Natural killer cell (primary cell): Measurements from ENCODE around the gene ZNF701. TPM values are rescaled to one million over a fixed set of nuclear protein-coding genes. Genes with fewer than 3 reads are reported as not detected.
"Not testable (repeated sequence)": the region's sequence is repeated elsewhere in the genome, so short reads cannot be mapped to it uniquely, and the experiment has no call there.

ENCODE experiments used
- ATAC-seq, 3 donors: fragments of 150-1000 bp in 2 of 3; fragments of 200-7000 bp in 1 of 3; cut with Tn5 transposase; 1 replicate in 1 of 3; 2 replicates in 2 of 3; pipeline ENCODE4 v1.10.0; 2021; ENCODE audit warnings: mild to moderate bottlenecking in 2 of 3, moderate library complexity in 2 of 3
- DNase-seq, 2 donors: peaks; one replicate each; pipeline versions ENCODE4 v3.0.0 to v3.0.0-alpha.2; 2013 to 2021; ENCODE audit warnings: mixed read lengths in 1 of 2
- H3K27ac ChIP-seq: one replicate; pipeline ENCODE4 v1.5.1; 2013; ENCODE audit warnings: mild to moderate bottlenecking, low read length
- H3K27me3 ChIP-seq: one replicate; pipeline ENCODE4 v1.6.1; 2013; ENCODE audit warnings: low read length; ENCODE audit not compliant: control insufficient read depth, insufficient read depth
- H3K36me3 ChIP-seq: one replicate; pipeline ENCODE4 v1.6.1; 2013; ENCODE audit warnings: low read length; ENCODE audit not compliant: control insufficient read depth, insufficient read depth
- H3K4me1 ChIP-seq: one replicate; pipeline ENCODE4 v1.6.1; 2013; ENCODE audit warnings: low read length; ENCODE audit not compliant: control insufficient read depth, insufficient read depth
- H3K4me3 ChIP-seq: one replicate; pipeline ENCODE4 v1.5.1; 2013; ENCODE audit warnings: low read length
- H3K9me3 ChIP-seq: one replicate; pipeline ENCODE4 v1.6.1; 2013; ENCODE audit warnings: low read length; ENCODE audit not compliant: control insufficient read depth, insufficient read depth
- H3K27ac Mint-ChIP-seq, 2 donors: one replicate each; pipeline ENCODE4 v1.8.0; 2022; ENCODE audit warnings: mild to moderate bottlenecking in 2 of 2, mixed read lengths in 2 of 2, moderate library complexity in 1 of 2
- H3K27me3 Mint-ChIP-seq, 2 donors: one replicate each; pipeline ENCODE4 v1.8.0; 2022; ENCODE audit warnings: low read depth in 2 of 2, mixed read lengths in 2 of 2
- H3K36me3 Mint-ChIP-seq: one replicate; pipeline ENCODE4 v1.8.0; 2022; ENCODE audit warnings: mixed read lengths
- H3K4me1 Mint-ChIP-seq, 2 donors: one replicate each; pipeline ENCODE4 v1.8.0; 2022; ENCODE audit warnings: mixed read lengths in 2 of 2
- H3K4me3 Mint-ChIP-seq: one replicate; pipeline ENCODE4 v1.8.0; 2022; ENCODE audit warnings: mild to moderate bottlenecking, moderate library complexity, mixed read lengths
- H3K9me3 Mint-ChIP-seq, 2 donors: one replicate each; pipeline ENCODE4 v1.8.0; 2022; ENCODE audit warnings: mixed read lengths in 2 of 2
- CTCF ChIP-seq: fragments of 200-600 bp; IDR thresholded peaks from one replicate; pipeline ENCODE4 v1.8.0; 2022; ENCODE audit warnings: antibody characterized with exemption
- WGBS: methylation state at CpG from one replicate; pipeline ENCODE4 v1.1.7; 2013; ENCODE audit warnings: missing lambda C conversion rate; ENCODE audit not compliant: insufficient coverage; 5-methylcytosine and 5-hydroxymethylcytosine counted together
- intact Hi-C: fragments of 100-400 bp; cut with micrococcal nuclease; formaldehyde crosslinking; loops from one replicate; pipeline ENCODE4 v1.14.2; 2022
- total RNA-seq, 4 donors: library from RNA; stranded (reverse); fragments of 120-200 nt in 1 of 4; gene quantifications; one replicate each; pipeline versions ENCODE4 v1.2.3 to v1.2.4, GENCODE V29; 2013 to 2022

Gene ZNF701
- total RNA-seq, 3 donors from 2014 or later (not counting 1 experiment from before 2014, with no cell fraction given) = 27.4 to 41.2 (median 28.4) TPM

GRCh38 chr19:52599241-52599640, 29.2 kb downstream of the ZNF701 start:
- Histone ChIP-seq H3K9me3 (peaks cover 5% of the 10 kb centered on the region), H3K4me1 (peaks cover 21% of the 10 kb centered on the region), H3K27me3 (no peaks in the 10 kb centered on the region), H3K27ac (no peak overlapping the region), H3K4me3 (no peak overlapping the region), H3K36me3 (peaks cover 5% of the 10 kb centered on the region)
- no peak overlapping the region for H3K27ac Mint-ChIP-seq
- 95% methylated on average over 3 of the region's 3 CpGs for WGBS
- H3K4me3 Mint-ChIP-seq = no peak overlapping the region
- H3K36me3 Mint-ChIP-seq = peaks cover 21% of the 10 kb centered on the region
- no peak for DNase-seq
- intact Hi-C loops = no loop called here
- no peak for TF ChIP-seq CTCF
- H3K27me3 Mint-ChIP-seq = no peaks in the 10 kb centered on the region
- H3K4me1 Mint-ChIP-seq = peaks cover 12% of the 10 kb centered on the region in 2 donors
- ATAC-seq = no peak
- peaks cover 0 to 2% of the 10 kb centered on the region in 2 donors for H3K9me3 Mint-ChIP-seq

- TF ChIP-seq CTCF = no peak
- DNase-seq (peak; percentile 17 to 44), ATAC-seq (peak; percentile 16 to 31 (median 16))
- no peaks in the 10 kb centered on the region for H3K27me3 Mint-ChIP-seq
- Histone ChIP-seq H3K27me3 (no peaks in the 10 kb centered on the region), H3K4me3 (peak overlapping the region; percentile 75), H3K36me3 (peaks cover 5% of the 10 kb centered on the region), H3K27ac (peak overlapping the region; percentile 56), H3K9me3 (peaks cover 5% of the 10 kb centered on the region), H3K4me1 (peaks cover 21% of the 10 kb centered on the region)
- peaks cover 12 to 22% of the 10 kb centered on the region in 2 donors for H3K4me1 Mint-ChIP-seq
- H3K36me3 Mint-ChIP-seq = peaks cover 18% of the 10 kb centered on the region
- under 1% methylated on average over 15 of the region's 15 CpGs for WGBS
- peak overlapping the region; percentile 39 to 83 for H3K27ac Mint-ChIP-seq
- intact Hi-C loops = loop anchor here (2.0 to 5.0 kb wide), 2 partner anchors 30 to 73 kb away; partner anchors contain the start of genes ZNF701 and ZNF808
- peaks cover 0 to 4% of the 10 kb centered on the region in 2 donors for H3K9me3 Mint-ChIP-seq
- H3K4me3 Mint-ChIP-seq = peak overlapping the region; percentile 96
Measured at GRCh38 chr19:52600639-52601024, 30.5 kb downstream of the ZNF701 start.

DNA sequence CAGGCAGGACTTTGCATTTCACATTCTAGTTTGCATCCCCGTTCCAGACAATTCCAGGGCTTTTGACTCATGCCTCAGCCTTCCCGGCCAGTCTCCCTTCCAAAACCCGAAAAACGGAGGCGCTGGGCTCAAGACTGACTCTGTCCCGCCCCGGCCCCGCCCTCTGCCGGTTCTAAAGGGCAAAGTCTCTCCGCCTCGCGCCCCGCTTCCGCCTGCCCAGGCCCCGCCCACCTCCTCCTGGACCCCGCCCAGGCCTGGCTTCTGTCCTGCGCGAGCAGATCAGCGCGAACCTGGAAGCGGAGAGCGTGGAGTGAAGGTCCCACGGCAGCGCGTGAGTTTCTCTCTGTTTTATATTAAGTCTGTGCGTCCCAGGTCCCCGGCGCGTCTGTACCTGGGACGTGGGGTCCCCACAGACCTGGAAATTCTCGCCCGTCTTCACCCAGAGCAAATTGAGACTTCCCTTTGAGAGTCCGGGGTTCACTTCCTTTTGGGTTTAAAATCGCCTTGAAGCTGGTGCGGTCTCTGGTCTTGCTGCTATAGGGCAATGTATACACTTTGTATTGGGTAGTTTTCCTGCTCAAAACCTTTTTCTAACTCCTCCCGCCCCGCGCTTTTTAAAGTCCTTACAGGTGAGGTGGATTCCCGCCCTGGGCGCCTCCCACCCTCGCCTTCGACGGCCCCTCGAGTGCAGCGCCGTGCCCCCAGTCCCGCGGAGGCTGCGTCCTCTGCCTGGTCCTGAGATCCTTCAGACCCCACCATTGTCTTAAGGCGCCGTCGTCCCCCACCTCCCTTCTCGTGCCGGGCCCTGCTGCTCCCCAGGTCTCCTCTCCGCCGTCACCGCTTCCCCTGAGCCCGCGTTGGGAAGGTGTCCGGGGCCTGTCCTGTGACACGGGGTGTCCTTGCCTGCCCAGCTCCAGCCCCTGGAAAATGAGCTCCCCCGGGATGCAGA, 31.2 kb downstream of the ZNF701 start:
- Mint-ChIP-seq H3K27me3 (no peaks in the 10 kb centered on the region), H3K9me3 (peaks cover 0 to 2% of the 10 kb centered on the region in 2 donors), H3K4me3 (peak overlapping the region; percentile 96), H3K36me3 (peaks cover 11% of the 10 kb centered on the region), H3K4me1 (peaks cover 13 to 28% of the 10 kb centered on the region in 2 donors), H3K27ac (peak overlapping the region; percentile 39 to 83)
- Histone ChIP-seq H3K4me3 (peak overlapping the region; percentile 75), H3K9me3 (peaks cover 5% of the 10 kb centered on the region), H3K27me3 (no peaks in the 10 kb centered on the region), H3K27ac (peak overlapping the region; percentile 56), H3K36me3 (no peaks in the 10 kb centered on the region), H3K4me1 (peaks cover 21% of the 10 kb centered on the region)
- intact Hi-C loops = loop anchor here (2.0 to 5.0 kb wide), 2 partner anchors 30 to 74 kb away; partner anchors contain the start of genes ZNF701 and ZNF808
- ATAC-seq = peak; percentile 99
- WGBS = under 1% methylated on average over 62 of the region's 62 CpGs
- peak; percentile 57 for TF ChIP-seq CTCF
- peak; percentile 92 to 94 for DNase-seq

- Histone ChIP-seq H3K4me1 (peaks cover 21% of the 10 kb centered on the region), H3K4me3 (peak overlapping the region; percentile 75)
- intact Hi-C loops = loop anchor here (2.0 to 5.0 kb wide), 2 partner anchors 31 to 75 kb away; partner anchors contain the start of genes ZNF701 and ZNF808
- not testable (repeated sequence) for H3K36me3 ChIP-seq, ATAC-seq, H3K9me3 ChIP-seq, H3K36me3 Mint-ChIP-seq, H3K9me3 Mint-ChIP-seq, H3K27me3 ChIP-seq, H3K27me3 Mint-ChIP-seq, H3K27ac ChIP-seq
- DNase-seq = peak in 1 of 2 donors; percentile 15
- peaks cover 20 to 34% of the 10 kb centered on the region in 2 donors for H3K4me1 Mint-ChIP-seq
- peak overlapping the region; percentile 96 for H3K4me3 Mint-ChIP-seq
- 67% methylated on average over 3 of the region's 3 CpGs for WGBS
- peak overlapping the region; percentile 39 to 83 for H3K27ac Mint-ChIP-seq
Measured at GRCh38 chr19:52601974-52602366, 31.9 kb downstream of the ZNF701 start.
